Left renal cortex interstitium (tissue), 4 donors: Measurements from ENCODE around the gene TMPRSS5. TPM values are rescaled to one million over a fixed set of nuclear protein-coding genes. Genes with fewer than 3 reads are reported as not detected.
"Not testable (repeated sequence)": the region's sequence is repeated elsewhere in the genome, so short reads cannot be mapped to it uniquely, and the experiment has no call there.

Source experiments
- DNase-seq, 4 donors: peaks; one replicate each; pipeline ENCODE4 v3.0.0-alpha.2; 2013; ENCODE audit warnings: low read depth in 4 of 4, low spot score in 2 of 4, missing footprints in 1 of 4
- polyA plus RNA-seq, 4 donors: library from polyadenylated mRNA; unstranded; fragments of 120-200 nt; gene quantifications; one replicate each; pipeline ENCODE4 v1.2.1, GENCODE V29; 2013; ENCODE audit not compliant: insufficient read length in 4 of 4

TMPRSS5 gene
- polyA plus RNA-seq, 4 donors = 0.57 to 2.1 (median 1.5) TPM

DNA sequence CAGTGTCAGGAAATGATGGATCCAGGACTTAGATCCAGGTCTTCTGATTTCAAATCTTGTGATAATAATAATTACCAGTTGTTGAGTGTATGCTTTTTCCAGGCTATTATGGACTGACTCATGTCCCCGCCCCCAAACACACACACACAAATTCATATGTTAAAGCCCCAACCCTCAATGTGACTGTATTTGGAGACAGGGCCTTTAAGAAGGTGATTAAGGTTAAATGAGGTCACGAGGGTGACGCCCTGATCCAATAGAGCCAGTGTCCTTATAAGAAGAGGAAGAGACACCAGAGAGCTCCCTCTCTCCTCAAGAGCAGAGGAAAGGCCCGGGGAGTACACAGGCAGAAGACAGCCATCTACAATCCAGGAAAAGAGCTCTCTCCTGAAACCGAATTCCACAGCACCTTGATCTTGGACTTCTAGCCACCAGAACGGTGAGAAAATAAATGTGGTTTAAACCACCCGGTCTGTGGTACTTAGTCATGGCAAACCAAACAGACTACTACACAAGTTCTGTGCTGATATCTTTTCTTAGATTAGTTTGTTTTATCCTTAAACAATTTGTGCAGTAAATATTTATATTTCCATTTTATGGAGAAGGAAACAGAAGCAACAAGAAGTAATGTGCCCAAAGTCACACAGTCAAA is 8.2 kb downstream of the TMPRSS5 start:
- no peak for DNase-seq

DNA sequence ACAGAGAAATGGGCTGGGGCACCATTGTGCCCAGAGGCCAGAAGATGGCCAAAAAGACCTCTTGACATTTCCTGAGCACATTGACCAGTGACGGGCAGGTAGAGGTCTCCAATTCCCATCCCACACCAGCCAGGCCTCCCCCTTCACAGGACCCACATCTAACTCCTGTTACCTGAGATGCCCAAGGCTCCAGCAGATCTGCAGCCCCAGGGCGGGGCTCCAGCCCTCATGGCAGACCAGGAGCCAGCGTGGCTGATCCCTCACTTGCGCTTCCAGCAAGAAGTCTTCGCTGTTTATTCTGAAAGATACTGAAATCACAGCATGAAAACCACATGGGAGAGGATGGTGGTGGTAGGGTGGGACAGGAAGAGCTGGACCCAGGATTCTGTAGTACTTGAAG is 9.0 kb downstream of the TMPRSS5 start:
- no peak for DNase-seq

DNA sequence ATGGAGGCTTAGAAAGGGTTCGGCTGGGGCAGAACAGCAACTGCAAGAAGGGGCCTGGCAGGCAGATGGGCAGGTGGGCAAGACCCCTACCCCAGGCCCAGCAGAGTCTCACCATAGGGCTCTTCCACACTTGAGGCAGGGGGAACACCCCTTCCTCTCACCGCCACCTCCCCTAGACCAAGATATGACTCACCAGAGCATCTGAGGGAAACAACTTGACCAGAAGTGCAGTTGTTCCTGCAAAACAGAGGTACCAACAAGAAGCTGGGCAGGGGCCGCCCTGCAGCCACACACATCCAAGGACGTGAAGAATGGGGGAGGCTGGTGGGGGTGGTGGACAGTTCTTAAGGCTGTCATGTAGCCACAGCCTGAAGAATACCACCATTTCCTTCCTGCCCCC is 10.9 kb downstream of the TMPRSS5 start:
- no peak for DNase-seq

DNA sequence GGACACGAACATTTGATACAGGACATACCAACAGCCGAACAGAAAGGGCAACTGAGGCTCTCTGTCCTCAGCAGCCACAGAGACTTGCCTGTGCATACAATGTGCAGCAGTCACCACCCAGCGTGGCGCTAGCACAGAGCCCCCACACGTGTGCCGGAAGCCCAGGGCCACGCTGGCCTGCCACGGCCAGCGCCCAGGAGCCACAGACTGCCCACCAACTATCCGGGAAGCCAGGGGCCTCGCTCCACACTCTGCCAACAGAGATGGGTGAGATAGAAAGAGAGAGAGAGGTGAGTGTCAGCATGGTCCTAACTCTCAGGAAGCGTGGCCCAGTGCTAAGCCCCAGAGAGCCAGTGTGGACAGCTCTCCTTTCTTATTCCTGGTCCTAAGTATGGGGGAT is 11.7 kb downstream of the TMPRSS5 start:
- DNase-seq = no peak

DNA sequence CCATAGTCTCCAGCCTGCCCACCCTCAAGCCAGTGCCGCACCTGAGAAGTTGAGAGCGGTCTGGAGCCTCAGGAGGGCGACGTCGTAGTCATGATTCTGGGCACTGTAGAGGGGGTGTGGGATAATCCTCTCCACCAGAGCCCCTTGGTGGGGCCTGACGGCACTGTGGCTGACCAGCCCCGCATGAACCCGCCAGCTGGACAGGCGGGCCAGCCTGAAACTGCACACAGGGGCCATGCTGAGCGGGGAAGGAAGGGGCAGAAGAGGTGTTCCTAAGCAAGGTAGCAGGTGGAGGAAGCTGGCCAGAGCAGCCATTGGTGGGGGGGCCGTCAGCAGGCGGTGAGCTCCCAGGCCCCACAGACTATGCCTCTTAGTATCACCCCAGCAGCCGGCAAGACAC is 13.1 kb downstream of the TMPRSS5 start:
- no peak for DNase-seq

DNA sequence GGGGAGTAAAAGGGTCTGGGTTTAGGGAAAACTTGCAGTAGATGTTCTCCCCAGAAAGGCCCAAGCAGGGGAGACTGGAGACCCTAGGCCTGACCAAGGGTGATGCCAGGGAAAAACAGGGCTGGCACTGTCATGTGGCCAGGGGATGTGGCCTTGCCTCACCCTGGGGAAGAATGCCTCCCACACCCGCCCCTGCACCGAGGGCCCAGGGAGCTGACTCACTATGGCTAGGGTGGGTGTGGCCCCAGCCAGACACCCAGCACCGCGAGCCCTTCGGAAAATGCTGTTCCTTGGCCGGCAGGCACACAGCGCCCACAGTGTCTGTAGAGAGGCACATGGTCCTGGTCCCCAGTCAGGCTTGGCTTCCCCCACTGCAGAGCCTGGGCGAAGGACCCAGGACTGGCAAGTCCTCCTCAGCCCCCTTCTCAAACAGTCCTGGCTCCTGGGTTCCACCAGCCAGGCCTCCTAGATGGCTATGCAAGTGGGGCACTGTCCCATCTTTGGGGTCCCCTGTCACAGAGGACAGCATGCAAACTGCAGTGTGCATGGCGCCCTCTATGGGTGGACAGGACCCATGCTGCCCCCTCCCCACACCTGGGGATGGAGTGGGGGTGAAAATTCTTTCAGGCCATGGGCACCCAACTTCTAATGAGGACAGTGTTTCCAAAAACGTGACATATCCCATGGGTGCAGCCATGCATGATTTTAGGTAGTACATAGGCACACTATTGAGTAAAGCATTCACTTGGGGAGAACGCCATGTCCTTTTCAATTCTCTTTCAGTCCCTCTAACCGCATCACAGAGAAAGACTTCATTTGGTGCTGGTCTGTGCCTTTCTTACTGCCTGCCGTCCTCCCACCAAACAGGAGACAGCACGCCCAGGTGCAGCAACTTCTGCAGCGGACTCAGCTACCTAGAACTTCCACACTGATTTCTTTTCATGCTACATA is 15.2 kb downstream of the TMPRSS5 start:
- DNase-seq = no peak

DNA sequence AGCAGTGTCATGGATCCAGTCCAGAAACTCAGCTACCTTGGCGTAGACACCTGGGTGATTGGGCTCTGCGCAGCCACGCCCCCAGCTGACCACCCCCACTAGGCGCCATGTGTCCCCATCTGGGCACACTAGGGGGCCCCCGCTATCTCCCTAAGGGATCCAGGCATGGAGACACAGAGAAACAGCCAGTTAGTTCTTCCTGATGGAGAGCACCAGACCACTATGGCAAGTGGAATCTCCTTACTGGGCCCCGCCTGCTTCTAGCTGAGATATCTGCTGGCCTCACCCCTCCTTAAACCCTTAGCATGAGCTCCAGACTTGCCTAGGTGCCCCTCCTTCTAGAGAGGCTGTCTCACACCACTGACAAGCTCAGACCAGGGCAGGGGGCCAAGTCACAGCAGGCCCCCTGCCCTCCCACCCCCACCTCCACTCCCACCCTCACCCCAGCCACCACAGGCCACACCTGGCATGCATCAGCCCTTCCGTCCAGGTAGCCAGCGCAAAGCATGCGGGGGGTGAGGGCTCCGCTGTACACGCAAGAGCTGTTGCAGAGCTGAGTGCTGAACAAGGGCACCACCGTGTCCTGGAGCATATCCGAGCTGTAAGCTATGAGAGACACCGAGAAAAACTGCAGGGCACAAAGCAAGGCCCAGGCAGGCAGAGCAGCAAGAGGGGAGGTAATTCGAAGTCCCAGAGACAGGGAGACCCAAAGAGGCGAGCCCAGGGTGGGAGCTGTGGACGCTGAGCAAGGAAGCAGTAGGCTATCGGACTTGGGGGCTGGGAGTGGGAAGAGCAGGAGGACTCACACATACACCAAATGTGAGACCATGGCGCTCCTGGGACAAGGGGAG is 16.1 kb downstream of the TMPRSS5 start:
- DNase-seq = no peak

DNA sequence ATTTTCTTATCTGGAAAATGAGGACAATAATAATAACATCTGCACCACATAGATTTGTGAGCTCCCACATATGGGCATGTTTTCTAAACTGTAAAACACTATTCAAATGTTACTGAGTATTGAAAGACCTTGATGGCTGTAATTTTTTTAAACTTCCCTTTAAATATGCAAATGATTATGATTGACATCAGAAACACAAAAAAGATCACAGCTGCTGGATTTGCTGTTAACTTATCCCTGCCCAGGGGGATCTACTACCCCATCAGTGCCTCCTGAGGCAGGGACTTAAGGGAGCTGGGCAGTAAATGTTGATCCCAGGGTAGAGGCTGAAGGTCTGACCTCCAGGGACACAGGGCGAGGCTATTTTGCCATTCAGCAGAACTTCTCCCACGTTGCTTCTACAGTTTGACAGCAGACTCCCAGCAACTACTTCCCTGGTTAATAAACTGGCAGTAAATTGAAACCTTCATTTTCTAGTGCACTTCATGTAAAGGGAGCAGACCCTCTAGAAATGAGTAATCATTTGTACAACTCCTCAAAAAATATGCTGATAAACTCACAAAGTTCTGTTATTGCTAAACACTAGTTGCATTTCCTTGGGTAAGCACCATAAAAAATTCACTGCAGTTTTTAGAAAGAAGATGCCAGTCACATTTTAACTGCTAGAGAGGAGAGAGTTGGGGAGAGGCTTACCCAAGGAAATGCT is 20.3 kb downstream of the TMPRSS5 start:
- no peak for DNase-seq

DNA sequence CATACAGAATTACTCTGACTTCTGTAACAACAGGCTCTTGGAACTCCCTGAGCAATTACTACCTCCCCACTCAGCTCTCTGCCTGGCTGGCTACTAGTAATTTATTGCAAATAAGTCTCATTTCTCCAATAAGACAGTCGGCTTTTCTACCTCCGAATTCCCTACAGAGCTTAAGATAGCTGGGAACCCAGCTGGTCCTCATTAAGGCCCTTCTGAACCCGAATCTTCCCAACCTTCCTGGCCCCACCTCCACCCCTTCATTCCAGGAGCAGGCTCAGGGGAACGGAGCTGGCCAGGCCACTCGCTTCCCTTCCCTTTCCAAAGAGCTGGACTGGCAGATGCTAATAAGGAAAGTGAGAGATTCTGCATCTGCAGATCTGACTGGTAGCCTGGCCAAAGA is 21.6 kb downstream of the TMPRSS5 start:
- DNase-seq = no peak

DNA sequence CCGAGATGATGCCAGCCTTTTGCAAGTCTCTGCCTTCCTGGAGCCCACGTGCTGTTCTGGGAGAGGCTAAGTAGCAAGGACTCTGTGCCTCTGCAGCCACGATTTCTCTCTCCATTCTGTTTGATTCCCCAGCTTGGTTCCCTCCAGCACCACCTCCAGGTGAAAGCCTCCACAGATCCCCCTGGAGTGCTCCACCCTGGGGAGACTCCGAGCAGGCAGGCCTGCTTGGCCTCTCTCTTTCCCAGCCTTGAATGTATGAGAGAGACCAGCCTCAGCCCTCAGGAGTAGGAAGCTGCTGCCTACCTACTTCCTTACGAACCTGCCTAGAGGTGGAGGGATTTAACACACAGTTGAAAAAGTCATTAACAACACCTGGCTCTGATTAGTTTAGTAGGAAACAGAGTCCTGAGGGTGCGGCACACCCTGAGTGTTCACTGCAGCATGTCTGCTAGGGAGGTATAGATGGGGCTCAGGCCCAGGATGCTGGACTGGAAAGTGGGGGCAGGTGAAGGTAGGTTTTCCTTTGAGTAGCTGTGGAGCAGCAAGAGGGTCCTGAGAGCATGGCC is 22.5 kb downstream of the TMPRSS5 start:
- DNase-seq = no peak

DNA sequence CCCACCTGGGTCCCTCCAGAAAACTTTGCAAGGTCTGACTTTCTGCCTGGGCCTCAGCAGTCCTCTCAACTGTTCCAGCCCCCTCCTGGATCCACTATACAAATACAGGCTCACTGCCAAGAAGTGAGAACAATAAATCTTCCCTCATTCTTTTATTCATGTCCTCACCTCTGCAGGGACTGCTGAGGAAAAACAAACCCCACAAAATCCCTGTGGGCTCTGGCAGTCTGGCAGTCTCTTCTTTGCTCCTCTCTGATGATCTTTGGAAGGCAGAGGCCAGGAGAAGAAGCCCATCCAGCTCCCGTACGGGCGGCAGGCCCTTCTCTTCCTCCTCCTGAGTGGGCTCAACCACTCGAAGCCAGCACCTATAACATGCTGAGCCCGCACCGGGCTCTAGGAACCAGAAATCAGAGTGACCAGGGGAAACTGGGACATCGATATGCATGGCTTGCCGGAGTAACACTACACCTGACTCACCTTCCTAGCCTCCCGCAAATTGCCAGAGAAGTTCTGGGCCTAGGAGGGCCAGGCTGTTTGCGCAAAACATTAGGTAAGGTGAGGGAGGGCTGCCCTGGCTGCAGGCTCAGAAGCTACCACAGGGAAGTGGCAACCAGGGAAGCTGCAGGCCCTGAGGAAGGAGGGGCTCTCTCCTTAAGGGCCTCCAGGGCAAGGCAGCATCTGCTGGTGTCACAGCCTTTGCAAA is 24.2 kb downstream of the TMPRSS5 start:
- DNase-seq = peak in 2 of 4 donors; percentile 55 to 72

DNA sequence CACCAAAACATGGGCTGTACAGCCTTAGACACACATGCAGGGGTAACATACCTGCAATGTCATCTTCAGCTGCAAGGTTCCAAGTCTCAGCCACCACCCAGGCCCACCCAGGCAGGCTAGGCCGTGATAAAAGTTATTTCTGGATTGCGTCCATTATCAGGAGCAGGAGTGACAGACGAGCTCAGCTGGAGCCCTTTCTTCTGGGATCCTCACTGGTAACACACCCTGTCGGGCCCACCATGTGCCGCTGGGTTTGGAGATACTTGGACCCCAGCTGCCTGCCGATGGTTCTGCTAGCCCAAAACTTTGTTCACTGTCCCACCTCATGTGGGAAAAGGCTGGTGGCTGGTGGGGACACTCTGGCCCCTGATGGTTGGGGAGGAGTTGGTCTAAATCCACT is 24.8 kb downstream of the TMPRSS5 start:
- no peak for DNase-seq

DNA sequence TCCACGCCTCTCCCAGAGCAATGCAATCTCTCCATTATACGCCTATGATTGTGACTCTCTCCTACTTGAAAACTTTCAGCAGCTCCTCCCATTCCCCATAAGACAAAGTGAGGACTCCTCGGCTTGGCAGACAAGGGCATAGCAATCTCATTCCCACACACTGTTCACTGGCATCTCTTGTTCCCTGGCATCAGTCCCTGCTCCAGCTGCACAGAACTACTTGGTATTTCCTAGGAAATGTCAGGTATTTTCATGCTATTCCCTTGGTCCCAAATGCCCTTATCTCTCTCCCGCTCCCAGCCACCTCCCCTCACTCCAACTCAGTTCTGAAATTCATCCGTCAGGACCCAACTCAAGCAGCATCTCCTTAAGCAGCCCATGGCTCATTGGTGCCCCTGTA is 28.4 kb downstream of the TMPRSS5 start:
- no peak for DNase-seq

DNA sequence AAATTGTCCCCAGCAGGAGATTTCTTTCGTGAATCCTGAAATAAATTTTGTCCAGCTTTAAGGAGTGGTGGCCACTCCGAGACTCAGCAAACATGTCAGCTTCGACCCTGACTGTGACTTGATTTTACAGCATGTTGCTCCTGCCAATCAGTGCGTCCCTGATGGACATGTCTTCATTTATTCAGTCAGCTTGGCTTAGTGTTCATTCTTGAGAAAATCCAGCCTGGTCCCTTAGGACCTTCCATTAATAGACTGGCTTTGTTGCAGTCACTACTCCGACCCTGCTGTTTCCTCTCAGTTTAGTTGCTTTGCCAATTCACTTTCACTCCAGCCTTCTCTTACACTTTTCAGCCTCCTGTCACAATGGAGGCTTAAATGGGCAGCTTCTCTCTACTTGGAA is 30.5 kb downstream of the TMPRSS5 start:
- DNase-seq = no peak

DNA sequence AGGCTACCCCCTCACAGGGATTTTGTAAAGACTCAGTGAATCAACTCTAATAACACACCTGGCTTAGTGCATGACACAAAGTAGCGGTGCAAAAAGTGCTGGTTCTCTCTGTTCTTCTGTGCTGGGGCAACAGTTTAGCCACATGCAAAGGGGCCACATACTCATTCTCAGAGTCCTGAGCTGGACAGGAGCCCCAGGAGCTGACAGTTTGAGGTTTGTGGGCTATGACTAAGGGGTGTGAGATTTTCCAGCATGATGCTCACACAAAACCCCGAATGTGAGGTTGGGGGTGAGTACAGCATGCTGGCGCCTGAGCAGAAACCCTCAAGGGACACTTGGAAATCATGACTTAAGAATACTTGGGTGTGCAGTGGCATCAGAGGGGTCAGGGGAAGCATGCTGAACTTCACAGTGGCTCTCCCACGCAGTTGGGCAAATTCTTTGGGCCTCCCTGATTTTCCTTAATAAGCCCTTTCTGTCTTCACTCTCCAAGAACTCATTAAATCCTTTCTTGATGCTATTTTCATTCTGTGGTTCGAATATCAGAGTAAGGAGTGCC is 31.0 kb downstream of the TMPRSS5 start:
- peak in 1 of 4 donors; percentile 27 for DNase-seq

DNA sequence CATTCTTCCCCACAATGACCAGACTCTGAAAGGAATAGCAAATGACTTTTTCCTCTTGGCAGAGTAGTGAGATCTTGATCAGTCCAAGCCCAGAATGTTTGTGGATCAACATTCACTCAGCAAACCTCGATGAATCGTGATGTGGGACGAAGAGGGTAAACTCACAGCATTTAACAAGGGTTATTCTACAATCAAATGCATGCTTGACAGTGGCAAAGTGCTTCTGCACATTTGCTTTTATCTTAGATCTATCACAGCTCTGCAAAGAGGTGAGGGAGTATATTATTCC is 31.8 kb downstream of the TMPRSS5 start:
- DNase-seq = no peak

DNA sequence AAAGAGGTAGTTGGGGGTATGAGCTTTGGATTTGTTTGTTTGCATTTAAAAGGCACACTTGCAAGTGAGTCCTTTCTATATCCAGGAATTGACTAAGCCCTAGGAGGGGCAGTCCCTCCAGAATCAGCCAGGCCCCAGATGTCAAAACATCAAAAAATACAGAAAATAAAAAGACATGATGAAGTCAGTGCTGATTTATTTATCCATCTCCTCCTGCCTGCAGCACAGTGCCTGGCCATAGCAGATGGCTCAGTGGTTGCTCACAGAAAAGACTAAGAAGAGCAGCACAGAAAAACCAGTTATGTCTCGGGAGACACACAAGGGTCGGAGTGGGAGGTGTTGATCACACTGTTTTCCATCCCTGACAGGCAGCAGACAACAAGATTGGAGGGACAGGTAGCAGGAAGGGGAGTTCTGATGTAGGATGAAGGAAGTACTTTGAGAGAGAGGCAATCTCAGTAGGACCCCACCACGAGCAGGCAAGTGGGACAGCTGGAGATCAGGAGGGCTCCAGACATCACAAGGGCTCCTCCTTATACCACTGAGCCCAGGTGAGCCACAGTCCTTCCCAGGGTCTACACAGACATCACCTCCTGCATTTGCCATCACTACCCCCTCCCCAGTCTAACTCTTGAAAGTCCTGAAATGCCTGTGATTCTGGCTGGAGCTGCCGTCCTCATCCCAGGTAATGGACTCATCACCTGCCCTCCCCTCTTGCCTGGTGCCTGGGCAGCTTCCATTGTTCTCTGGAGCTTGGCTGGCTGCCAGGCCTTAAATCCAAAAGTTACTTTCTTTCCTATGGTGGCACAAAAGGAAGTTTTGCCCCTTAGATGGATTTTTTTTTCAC is 32.3 kb downstream of the TMPRSS5 start:
- no peak for DNase-seq

DNA sequence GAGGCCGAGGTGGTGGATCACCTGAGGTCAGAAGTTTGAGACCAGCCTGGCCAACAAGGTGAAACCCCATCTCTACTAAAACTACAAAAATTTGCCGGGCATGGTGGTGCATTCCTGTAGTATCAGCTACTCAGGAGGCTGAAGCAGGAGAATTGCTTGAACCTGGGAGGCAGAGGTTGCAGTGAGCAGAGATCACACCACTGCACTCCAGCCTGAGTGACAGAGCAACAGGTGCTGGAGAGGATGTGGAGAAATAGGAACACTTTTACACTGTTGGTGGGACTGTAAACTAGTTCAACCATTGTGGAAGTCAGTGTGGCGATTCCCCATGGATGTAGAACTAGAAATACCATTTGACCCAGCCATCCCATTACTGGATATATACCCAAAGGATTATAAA is 34.2 kb downstream of the TMPRSS5 start:
- not testable (repeated sequence) for DNase-seq

DNA sequence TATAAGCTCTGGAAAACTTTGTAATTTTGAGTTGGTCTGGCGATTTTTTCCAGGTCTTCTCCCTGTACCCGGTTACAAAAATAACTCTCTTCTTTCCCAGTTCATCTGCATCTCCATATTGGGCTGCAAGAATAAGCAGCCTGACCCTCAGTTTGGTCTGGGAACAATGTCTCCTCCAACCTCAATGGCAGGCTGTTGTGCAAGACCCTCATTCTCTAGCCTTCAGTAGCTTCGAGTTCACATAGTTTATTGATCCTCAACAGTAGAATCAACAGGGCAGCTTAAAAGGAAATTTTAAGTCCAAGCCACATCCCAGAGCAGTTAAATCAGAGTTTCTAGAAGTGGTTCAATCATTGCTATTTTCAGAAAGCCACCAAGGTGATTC is 35.3 kb downstream of the TMPRSS5 start:
- DNase-seq = no peak
